Measurements from ENCODE around the gene CHPF. TPM values are rescaled to one million over a fixed set of nuclear protein-coding genes. Genes with fewer than 3 reads are reported as not detected.

CHPF gene
- total and polyA plus RNA-seq, 11 donors, result 74.1 to 209 (median 138) TPM

DNA sequence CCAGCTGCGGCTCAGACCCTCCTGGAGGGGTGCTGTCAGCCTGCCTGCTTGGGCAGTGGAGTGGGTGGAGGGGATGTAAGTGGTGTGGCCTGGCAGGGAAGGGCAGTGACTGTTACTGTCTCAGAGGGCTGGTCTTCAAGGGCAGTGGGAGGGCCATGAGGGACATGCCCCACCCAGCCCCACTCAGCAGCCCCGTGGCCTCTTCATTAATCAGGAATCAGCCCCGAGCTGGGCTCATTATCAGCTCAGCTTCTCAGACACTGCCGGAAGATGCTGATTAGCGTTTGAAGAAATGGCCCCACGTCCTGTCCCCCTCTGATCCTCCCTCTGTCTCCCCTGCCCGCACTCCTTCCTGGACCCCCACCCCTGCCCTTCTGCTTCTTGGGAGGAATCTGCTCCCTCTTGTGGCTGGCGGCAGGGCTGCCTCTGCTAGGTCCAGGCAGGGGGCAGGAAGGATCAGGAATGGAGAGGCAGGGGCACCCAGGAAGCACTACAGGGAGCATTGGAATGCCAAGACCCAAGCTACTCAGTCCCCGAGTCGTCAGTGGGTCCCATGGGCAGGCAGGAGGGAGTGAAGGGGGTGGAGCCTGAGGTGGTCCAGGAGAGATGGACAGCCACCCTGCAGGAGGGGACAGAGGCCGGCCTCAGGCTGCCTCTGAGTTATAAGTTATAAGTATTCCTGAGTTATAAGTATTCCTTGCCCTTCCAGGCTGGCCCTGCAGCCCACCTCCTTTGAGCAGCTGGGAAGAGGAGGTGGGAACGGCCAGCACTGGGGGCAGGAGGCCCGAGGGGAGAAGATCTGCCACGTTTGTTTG lies 22.3 kb downstream of the CHPF start:
- H3K27ac ChIP-seq, result peak overlapping the region in 10 of 12 donors; percentile 15 to 80 (median 54)
- DNase-seq, result peak in 2 of 5 donors; percentile 48 to 56
- H3K9me3 ChIP-seq, result no peaks in the 10 kb centered on the region
- TF ChIP-seq POLR2A (IDR thresholded peaks at IDR 0.05), result no peak
- TF ChIP-seq, protein P1, sequence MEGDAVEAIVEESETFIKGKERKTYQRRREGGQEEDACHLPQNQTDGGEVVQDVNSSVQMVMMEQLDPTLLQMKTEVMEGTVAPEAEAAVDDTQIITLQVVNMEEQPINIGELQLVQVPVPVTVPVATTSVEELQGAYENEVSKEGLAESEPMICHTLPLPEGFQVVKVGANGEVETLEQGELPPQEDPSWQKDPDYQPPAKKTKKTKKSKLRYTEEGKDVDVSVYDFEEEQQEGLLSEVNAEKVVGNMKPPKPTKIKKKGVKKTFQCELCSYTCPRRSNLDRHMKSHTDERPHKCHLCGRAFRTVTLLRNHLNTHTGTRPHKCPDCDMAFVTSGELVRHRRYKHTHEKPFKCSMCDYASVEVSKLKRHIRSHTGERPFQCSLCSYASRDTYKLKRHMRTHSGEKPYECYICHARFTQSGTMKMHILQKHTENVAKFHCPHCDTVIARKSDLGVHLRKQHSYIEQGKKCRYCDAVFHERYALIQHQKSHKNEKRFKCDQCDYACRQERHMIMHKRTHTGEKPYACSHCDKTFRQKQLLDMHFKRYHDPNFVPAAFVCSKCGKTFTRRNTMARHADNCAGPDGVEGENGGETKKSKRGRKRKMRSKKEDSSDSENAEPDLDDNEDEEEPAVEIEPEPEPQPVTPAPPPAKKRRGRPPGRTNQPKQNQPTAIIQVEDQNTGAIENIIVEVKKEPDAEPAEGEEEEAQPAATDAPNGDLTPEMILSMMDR (IDR thresholded peaks at IDR 0.05), result peak; percentile 25 to 69 (median 56)
- intact Hi-C loops (cut with DNase I), result loop anchor here in 1 of 10 donors (2.0 kb wide), 1 partner anchor 44 kb away; no protein-coding TSS in a partner anchor
- peak; percentile 47 to 70 (median 66) for ATAC-seq
- peaks cover 0 to 44% (median 18%) of the 10 kb centered on the region in 12 donors for H3K4me1 ChIP-seq
- WGBS, 4 donors, result 15 to 16% (median 16%) methylated on average over 13 to 14 of the region's 14 CpGs
- H3K4me3 ChIP-seq, result peak overlapping the region in 1 of 12 donors; percentile 11
- H3K36me3 ChIP-seq, result no peaks in the 10 kb centered on the region
- peaks cover 8 to 64% (median 18%) of the 10 kb centered on the region in 9 donors for H3K27me3 ChIP-seq

DNA sequence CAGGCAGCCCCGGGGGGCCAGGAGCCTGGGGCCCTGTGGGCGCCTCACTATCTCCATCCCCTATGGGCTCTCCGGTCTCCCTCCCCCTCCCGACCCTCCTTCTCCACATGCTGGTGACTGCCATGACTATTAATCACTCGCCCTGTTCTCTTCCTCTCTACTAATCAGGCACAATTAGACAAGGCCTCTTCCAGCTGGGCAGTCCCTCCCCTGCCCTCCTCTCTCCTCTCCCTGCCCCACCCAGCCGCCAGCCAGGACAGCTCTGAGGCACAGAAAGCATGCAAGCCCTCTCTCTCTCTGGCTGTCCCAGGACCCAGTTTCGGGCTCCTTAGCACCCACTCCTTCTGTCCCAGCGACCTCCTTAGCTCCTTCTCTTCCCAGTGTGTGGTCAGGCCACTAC lies 23.5 kb downstream of the CHPF start:
- 61 to 73% (median 65%) methylated on average over 8 of the region's 8 CpGs for WGBS, 4 donors

DNA sequence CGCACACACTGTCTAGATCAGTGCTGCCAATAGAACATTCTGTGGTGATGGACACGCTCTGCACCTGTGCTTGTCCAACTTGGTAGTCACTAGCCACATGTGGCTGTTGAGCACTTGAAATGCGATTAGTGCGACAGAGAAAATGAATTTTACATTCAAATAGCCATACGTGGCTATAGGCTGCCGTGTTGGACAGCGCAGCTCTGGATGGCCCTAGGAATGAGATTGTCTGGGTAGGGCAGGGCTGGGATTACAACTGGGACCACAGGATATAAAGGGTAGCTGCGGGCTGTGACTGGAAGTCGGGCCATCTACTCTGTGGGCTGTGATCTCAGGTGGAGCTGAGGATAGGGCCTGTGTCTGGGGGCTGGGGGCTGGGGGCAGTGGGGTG lies 24.1 kb downstream of the CHPF start:
- no peaks in the 10 kb centered on the region for H3K36me3 ChIP-seq
- peaks cover 0 to 38% (median 16%) of the 10 kb centered on the region in 12 donors for H3K4me1 ChIP-seq
- no peak for ATAC-seq
- no peaks in the 10 kb centered on the region for H3K9me3 ChIP-seq
- no peak for DNase-seq
- WGBS, 4 donors, result 84 to 94% (median 89%) methylated on average over 9 of the region's 9 CpGs
- intact Hi-C loops (cut with DNase I), result no loop called here
- no peak overlapping the region for H3K4me3 ChIP-seq
- TF ChIP-seq POLR2A (IDR thresholded peaks at IDR 0.05), result no peak
- TF ChIP-seq, protein P1 (IDR thresholded peaks at IDR 0.05), result no peak
- peaks cover 9 to 58% (median 21%) of the 10 kb centered on the region in 9 donors for H3K27me3 ChIP-seq
- H3K27ac ChIP-seq, result no peak overlapping the region

More for the DNA sequence above, 23.5 kb downstream of the CHPF start:
- H3K27me3 ChIP-seq, result peaks cover 8 to 58% (median 19%) of the 10 kb centered on the region in 9 donors
- no peaks in the 10 kb centered on the region for H3K36me3 ChIP-seq
- H3K9me3 ChIP-seq, result no peaks in the 10 kb centered on the region
- TF ChIP-seq, protein P1 (IDR thresholded peaks at IDR 0.05), result no peak
- no peak for TF ChIP-seq POLR2A (IDR thresholded peaks at IDR 0.05)
- peaks cover 0 to 34% (median 16%) of the 10 kb centered on the region in 12 donors for H3K4me1 ChIP-seq
- ATAC-seq (peak in 2 of 4 donors; percentile 6 to 36), DNase-seq (no peak)
- H3K4me3 ChIP-seq, result no peak overlapping the region
- peak overlapping the region in 3 of 12 donors; percentile 57 to 73 (median 58) for H3K27ac ChIP-seq
- intact Hi-C loops (cut with DNase I), result loop anchor here in 1 of 10 donors (2.0 kb wide), 1 partner anchor 43 kb away; no protein-coding TSS in a partner anchor
